Liver (tissue), 3 donors: ENCODE results near the gene METTL8.

Experiments used
- CTCF ChIP-seq: fragments of 150-350 bp; IDR thresholded peaks from 2 replicates; pipeline ENCODE4 v1.5.1; 2017; ENCODE audit warnings: improper control_type of control experiment, low read depth, low read length; ENCODE audit not compliant: missing input control
- GABPA ChIP-seq, 2 donors: IDR thresholded peaks in 1 of 2; conservative IDR thresholded peaks in 1 of 2; 2 replicates each; pipeline ENCODE4 v1.6.1; 2016; ENCODE audit warnings: antibody characterized with exemption in 2 of 2, mild to moderate bottlenecking in 1 of 2, moderate library complexity in 1 of 2
- donor health status: healthy.
- donor health status: healthy.

- TF ChIP-seq CTCF (no peak), GABPA (IDR thresholded peaks at IDR 0.05 in 1 of 2, conservative IDR thresholded peaks at IDR 0.05 in 1 of 2) (no peak)
Measured at GRCh38 chr2:171407030-171407675, 26.6 kb downstream of the METTL8 start.
